Pons (tissue), 1 donor: Measurements from ENCODE around the gene RAG1.

ENCODE experiments used
- DNase-seq: peaks from one replicate; pipeline ENCODE4 v3.0.0-alpha.2; 2016; ENCODE audit warnings: low spot score

The RAG1 gene

GRCh38 chr11:36628141-36628540, 60.3 kb downstream of the RAG1 start:
- no peak for DNase-seq

- DNase-seq, result no peak
Observed at GRCh38 chr11:36628765-36629244, 61.0 kb downstream of the RAG1 start.
